H1 (cell line): ENCODE measurements around the gene SFMBT2. TPM values are rescaled to one million over a fixed set of nuclear protein-coding genes. Genes with fewer than 3 reads are reported as not detected.

Source experiments
- CTCF ChIA-PET: fragments of 300-600 bp; sonication (Branson Sonifier 250); formaldehyde crosslinking; loops from one replicate; lab custom pipeline; 2021; ENCODE audit not compliant: partially characterized antibody; lab: Charles Lee
- POLR2A ChIA-PET: fragments of 300-600 bp; sonication (Branson Sonifier 250); formaldehyde crosslinking; loops from one replicate; lab custom pipeline; 2021; ENCODE audit warnings: inconsistent platforms; ENCODE audit not compliant: partially characterized antibody; lab: Charles Lee
- DNase-seq, 2 experiments: peaks; one replicate each; pipeline versions ENCODE4 v3.0.0 to v3.0.0-alpha.2; 2010 to 2022; ENCODE audit warnings: low spot score in 2 of 2, low read depth in 1 of 2, mixed read lengths in 1 of 2
- FAIRE-seq: peaks from 2 replicates; lab custom pipeline; 2011; peaks lifted over from hg19 to GRCh38; lab: Jason Lieb, UNC
- H2AFZ ChIP-seq: 2 replicates; pipeline ENCODE4 v1.8.1; 2012; ENCODE audit warnings: low read length, inconsistent platforms
- H2AK5ac ChIP-seq: 2 replicates; pipeline ENCODE4 v1.6.1; 2013; ENCODE audit warnings: low read depth, low read length
- H2BK120ac ChIP-seq: replicated peaks from 2 replicates; pipeline ENCODE3; 2013; ENCODE audit warnings: low read depth, low read length, inconsistent platforms
- H2BK12ac ChIP-seq: 2 replicates; pipeline ENCODE4 v1.6.1; 2013; ENCODE audit warnings: low read depth, low read length
- H2BK15ac ChIP-seq: 2 replicates; pipeline ENCODE4 v1.6.1; 2013; ENCODE audit warnings: low read length
- H2BK20ac ChIP-seq: 2 replicates; pipeline ENCODE4 v1.6.1; 2013; ENCODE audit warnings: low read length
- H2BK5ac ChIP-seq: 2 replicates; pipeline ENCODE4 v1.6.1; 2013; ENCODE audit warnings: low read depth, low read length
- H3K14ac ChIP-seq: 2 replicates; pipeline ENCODE4 v1.6.1; 2013; ENCODE audit warnings: inconsistent platforms; ENCODE audit not compliant: insufficient read length
- H3K18ac ChIP-seq: 2 replicates; pipeline ENCODE4 v1.6.1; 2013; ENCODE audit warnings: low read length; ENCODE audit errors: extremely low read depth
- H3K23ac ChIP-seq: 2 replicates; pipeline ENCODE4 v1.6.1; 2013; ENCODE audit warnings: inconsistent platforms; ENCODE audit not compliant: insufficient read length
- H3K23me2 ChIP-seq: 2 replicates; pipeline ENCODE4 v1.6.1; 2013; ENCODE audit warnings: low read depth, low read length
- H3K27ac ChIP-seq: 2 replicates; pipeline ENCODE4 v1.6.1; 2011; ENCODE audit warnings: low read depth, low read length, inconsistent platforms
- H3K27me3 ChIP-seq, 4 experiments: replicated peaks in 1 of 4; 1 replicate in 1 of 4; 2 replicates in 3 of 4; pipeline versions ENCODE4 v1.6.1 to v1.8.1; 2011 to 2013; ENCODE audit warnings: low read length in 3 of 4, mild to moderate bottlenecking in 3 of 4, inconsistent platforms in 2 of 4, mixed read lengths in 2 of 4, moderate library complexity in 1 of 4; ENCODE audit not compliant: control insufficient read depth in 3 of 4, insufficient read depth in 3 of 4; ENCODE audit errors: extremely low read depth in 1 of 4
- H3K36me3 ChIP-seq, 4 experiments: 2 replicates each; pipeline versions ENCODE4 v1.6.1 to v1.8.1; 2011 to 2013; ENCODE audit warnings: mild to moderate bottlenecking in 4 of 4, low read length in 3 of 4, moderate library complexity in 2 of 4, control low read depth in 1 of 4, inconsistent platforms in 1 of 4; ENCODE audit not compliant: insufficient read depth in 4 of 4, control insufficient read depth in 2 of 4
- H3K4ac ChIP-seq: replicated peaks from 2 replicates; pipeline ENCODE3; 2013; ENCODE audit warnings: low read length, low read depth, mixed read lengths, inconsistent platforms; ENCODE audit not compliant: insufficient read length
- H3K4me1 ChIP-seq, 4 experiments: replicated peaks in 1 of 4; 1 replicate in 1 of 4; 2 replicates in 3 of 4; pipeline versions ENCODE4 v1.6.1 to v1.8.1; 2011 to 2013; ENCODE audit warnings: low read length in 3 of 4, inconsistent platforms in 2 of 4, mixed read lengths in 1 of 4; ENCODE audit not compliant: insufficient read depth in 4 of 4, control insufficient read depth in 3 of 4
- H3K4me2 ChIP-seq, 2 experiments: 2 replicates each; pipeline versions ENCODE4 v1.6.1 to v1.8.1; 2011 to 2013; ENCODE audit warnings: low read depth in 2 of 2, low read length in 2 of 2, control low read depth in 1 of 2, inconsistent platforms in 1 of 2, mild to moderate bottlenecking in 1 of 2; ENCODE audit not compliant: insufficient read depth in 1 of 2
- H3K4me3 ChIP-seq, 4 experiments: fragments of 200-600, 300-600 bp in 1 of 4; sonication (generic), shearing (Covaris generic), sonication (Bioruptor Twin) in 1 of 4; 2 replicates each; pipeline versions ENCODE4 v1.5.1 to v1.8.1; 2011 to 2016; ENCODE audit warnings: low read length in 4 of 4, low read depth in 3 of 4, control low read depth in 2 of 4, inconsistent platforms in 2 of 4, mild to moderate bottlenecking in 2 of 4, mixed read lengths in 1 of 4, moderate library complexity in 1 of 4; ENCODE audit not compliant: insufficient read depth in 2 of 4; ENCODE audit errors: extremely low read depth in 1 of 4
- H3K56ac ChIP-seq: replicated peaks from 2 replicates; pipeline ENCODE3; 2013; ENCODE audit warnings: low read depth, mild to moderate bottlenecking, mixed read lengths, low read length, inconsistent platforms; ENCODE audit not compliant: insufficient read length
- H3K79me1 ChIP-seq: 2 replicates; pipeline ENCODE4 v1.6.1; 2013; ENCODE audit warnings: low read depth, low read length, control low read depth
- H3K79me2 ChIP-seq, 2 experiments: 2 replicates each; pipeline versions ENCODE4 v1.6.1 to v1.8.1; 2012 to 2013; ENCODE audit warnings: low read length in 2 of 2, mild to moderate bottlenecking in 2 of 2, inconsistent platforms in 1 of 2; ENCODE audit not compliant: insufficient read depth in 2 of 2, control insufficient read depth in 1 of 2
- H3K9ac ChIP-seq, 4 experiments: replicated peaks in 1 of 4; 1 replicate in 1 of 4; 2 replicates in 3 of 4; pipeline versions ENCODE4 v1.6.1 to v1.8.1; 2011 to 2013; ENCODE audit warnings: low read depth in 3 of 4, low read length in 3 of 4, control low read depth in 2 of 4, mild to moderate bottlenecking in 2 of 4, moderate library complexity in 2 of 4, inconsistent platforms in 1 of 4; ENCODE audit errors: extremely low read depth in 1 of 4
- H3K9me3 ChIP-seq, 2 experiments: 2 replicates each; pipeline versions ENCODE4 v1.6.1 to v1.8.1; 2012 to 2013; ENCODE audit warnings: mild to moderate bottlenecking in 2 of 2, moderate library complexity in 2 of 2, control low read depth in 1 of 2, inconsistent platforms in 1 of 2, low read depth in 1 of 2, low read length in 1 of 2, mixed read lengths in 1 of 2; ENCODE audit not compliant: insufficient read depth in 2 of 2
- H4K20me1 ChIP-seq, 2 experiments: replicated peaks in 1 of 2; 2 replicates each; pipeline versions ENCODE3 to v1.8.1; 2011 to 2013; ENCODE audit warnings: inconsistent platforms in 2 of 2, low read length in 2 of 2, mild to moderate bottlenecking in 1 of 2; ENCODE audit not compliant: insufficient read depth in 2 of 2, control insufficient read depth in 1 of 2
- H4K5ac ChIP-seq: 2 replicates; pipeline ENCODE4 v1.6.1; 2013; ENCODE audit warnings: low read length, low read depth, mixed read lengths, inconsistent platforms; ENCODE audit not compliant: insufficient read length
- H4K8ac ChIP-seq: 2 replicates; pipeline ENCODE4 v1.8.0; 2013; ENCODE audit warnings: mild to moderate bottlenecking, moderate library complexity, low read length, inconsistent platforms; ENCODE audit not compliant: insufficient read depth; ENCODE audit errors: extremely low read depth
- H4K91ac ChIP-seq: replicated peaks from 2 replicates; pipeline ENCODE3; 2013; ENCODE audit warnings: low read length, mixed read lengths, inconsistent platforms; ENCODE audit not compliant: insufficient read length
- ASH2L ChIP-seq: fragments of 200-600, 300-600 bp; sonication (generic); IDR thresholded peaks from one replicate; pipeline ENCODE4 v1.7.1; 2017; ENCODE audit warnings: low read length
- KDM5A ChIP-seq: fragments of 200-600 bp; IDR thresholded peaks from 2 replicates; pipeline ENCODE4 v1.7.1; 2012; ENCODE audit warnings: mild to moderate bottlenecking, low read length, inconsistent platforms, mixed read lengths
- SAP30 ChIP-seq: fragments of 300-600 bp; sonication (generic); IDR thresholded peaks from 2 replicates; pipeline ENCODE4 v1.7.1; 2012; ENCODE audit warnings: low read length, moderate library complexity, mild to moderate bottlenecking, inconsistent platforms; ENCODE audit not compliant: insufficient read depth, insufficient replicate concordance
- TAF7 ChIP-seq: optimal IDR thresholded peaks from 2 replicates; pipeline ENCODE3; 2011; ENCODE audit warnings: low read depth, mild to moderate bottlenecking, inconsistent platforms, low read length, moderate library complexity, borderline replicate concordance
- WGBS, 2 experiments: shearing (Covaris generic) in 1 of 2; methylation state at CpG; one replicate each; pipeline versions ENCODE4 v1.1.6 to v1.1.7; 2013 to 2015; ENCODE audit warnings: low lambda C conversion rate in 2 of 2, mixed read lengths in 2 of 2, inconsistent platforms in 1 of 2, low coverage in 1 of 2, missing lambda C conversion rate in 1 of 2; ENCODE audit not compliant: insufficient replicate concordance in 2 of 2, insufficient coverage in 1 of 2, insufficient read length in 1 of 2; ENCODE audit errors: extremely low coverage in 1 of 2, missing lambda C conversion rate in 1 of 2; 5-methylcytosine and 5-hydroxymethylcytosine counted together
- polyA plus RNA-seq, 7 experiments: library from polyadenylated mRNA; depleted of rRNA in 3 of 7; stranded (reverse) in 5 of 7; unstranded in 2 of 7; fragments of >200 nt in 5 of 7; fragments of 200-250 nt in 2 of 7; gene quantifications; 1 replicate in 5 of 7; 2 replicates in 1 of 7; 4 replicates in 1 of 7; pipeline versions ENCODE4 v1.2.1 to v1.2.3, GENCODE V29; 2011 to 2013; ENCODE audit warnings: missing spikeins in 2 of 7, mixed read lengths in 2 of 7
- total RNA-seq: library from RNA; stranded (reverse); fragmentation: NEBNext Ultra II Directional; extraction: Animal tissue kit (Norgen Biotek cat#: 25700); gene quantifications from 2 replicates; pipeline ENCODE4 v1.2.1, GENCODE V29; 2021

Gene SFMBT2
- total and polyA plus RNA-seq, 2 of the 8 experiments (the other 6 are each of a cell fraction or from before 2014, with no cell fraction given) = 2.9 to 11.0 TPM

- Histone ChIP-seq H2BK20ac (no peak overlapping the region), H2BK15ac (no peak overlapping the region), H3K18ac (no peak overlapping the region), H3K4me1 (no peaks in the 10 kb centered on the region), H2AFZ (no peak overlapping the region), H3K27ac (no peak overlapping the region), H2BK120ac (no peak overlapping the region), H3K4me2 (no peak overlapping the region), H3K9me3 (no peaks in the 10 kb centered on the region)
- no peak for FAIRE-seq
- CTCF ChIA-PET = interaction anchor here (0.5 kb wide), 1 partner anchor 907 kb away, joined by 3 read pairs; no protein-coding TSS in a partner anchor
- DNase-seq = no peak
- TF ChIP-seq TAF7 (no peak), ASH2L (no peak), SAP30 (no peak), KDM5A (no peak)
- TF ChIP-seq, all 59 proteins: peak for 0
- no peaks in the 10 kb centered on the region for H4K20me1 ChIP-seq
- H2AK5ac ChIP-seq = no peak overlapping the region
- H3K4me3 ChIP-seq = no peak overlapping the region
- H4K8ac ChIP-seq = no peak overlapping the region
- no peak overlapping the region for H3K9ac ChIP-seq
- no peak overlapping the region for H4K91ac ChIP-seq
- no peaks in the 10 kb centered on the region for H3K27me3 ChIP-seq
- H3K79me1 ChIP-seq = peaks cover 2% of the 10 kb centered on the region; the same call in 1 of the 2 replicates
- no peak overlapping the region for H4K5ac ChIP-seq
- H3K14ac ChIP-seq = no peak overlapping the region
- POLR2A ChIA-PET = no interaction called here
- peaks cover 2% of the 10 kb centered on the region; the same call in 1 of the 2 replicates for H3K23me2 ChIP-seq
- H3K56ac ChIP-seq = no peak overlapping the region
- no peak overlapping the region for H3K4ac ChIP-seq
- no peak overlapping the region for H2BK5ac ChIP-seq
- H3K36me3 ChIP-seq = no peaks in the 10 kb centered on the region
- 93% methylated on average over 6 of the region's 6 CpGs; no CpG with 5 or more reads in 1 of the 2 experiments for WGBS, 2 experiments
- H2BK12ac ChIP-seq = no peak overlapping the region
- peaks cover 3% of the 10 kb centered on the region in 2 experiments; a peak in 3 of 4 replicates for H3K79me2 ChIP-seq
- no peak overlapping the region for H3K23ac ChIP-seq
Measured at GRCh38 chr10:7285522-7286322, 125.1 kb downstream of the SFMBT2 start.
